ENCODE results near the gene ARPC5. TPM values are rescaled to one million over a fixed set of nuclear protein-coding genes. Genes with fewer than 3 reads are reported as not detected.
A peak's percentile ranks its signal among the peaks of the same experiment; 100 is the strongest.

The ARPC5 gene
- total RNA-seq, 1 donor from 2014 or later: 109 TPM

DNA sequence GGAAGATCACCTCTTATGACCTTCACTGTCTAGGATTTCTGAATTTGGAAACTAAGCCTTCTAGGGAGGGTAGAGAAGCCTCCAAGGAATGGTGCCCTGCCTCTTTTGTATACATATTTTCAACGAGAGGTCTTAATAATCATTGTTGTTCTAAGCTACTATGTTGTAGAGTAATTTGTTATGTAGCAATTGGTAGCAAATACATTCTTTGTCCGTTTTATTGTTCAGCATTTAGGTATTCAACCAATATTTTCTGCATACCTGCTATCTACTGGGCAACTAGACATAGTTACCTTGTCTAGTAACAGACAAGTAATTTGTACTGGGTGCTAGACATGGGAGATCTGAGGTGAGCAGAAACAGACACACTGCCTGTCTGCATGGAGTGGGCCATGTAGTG is 24.6 kb downstream of the ARPC5 start:
- no peak for DNase-seq (ENCODE audit: low read depth in 2 of 2)

- DNase-seq (ENCODE audit: low read depth in 2 of 2): peak in 1 of 2 donors; percentile 48
These were observed 25.7 kb downstream of the ARPC5 start for GRCh38 chr1:183609759-183610452.

DNA sequence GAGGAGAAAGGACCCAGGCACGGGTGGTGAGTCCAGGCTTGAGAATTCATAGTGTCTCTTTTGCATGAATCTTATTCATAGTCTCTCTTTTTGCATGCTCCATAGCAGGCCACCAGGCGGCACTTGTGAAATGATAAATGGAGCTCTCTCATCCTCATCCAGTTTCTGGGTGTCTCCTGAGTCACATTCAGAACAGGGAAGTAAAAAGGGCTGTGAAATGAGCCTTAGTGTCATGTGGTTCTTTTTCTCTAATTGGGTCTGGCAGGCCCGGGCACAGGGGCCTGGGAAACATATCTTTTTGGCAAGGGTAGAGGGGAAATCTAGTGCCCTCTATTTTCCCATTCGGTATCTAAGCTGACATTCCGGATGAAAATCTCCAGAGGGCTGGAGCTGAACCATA is 26.3 kb downstream of the ARPC5 start:
- peak in 1 of 2 donors; percentile 51 for DNase-seq (ENCODE audit: low read depth in 2 of 2)

GRCh38 chr1:183607322-183607980 is 28.1 kb downstream of the ARPC5 start:
- DNase-seq (ENCODE audit: low read depth in 2 of 2): no peak

DNA sequence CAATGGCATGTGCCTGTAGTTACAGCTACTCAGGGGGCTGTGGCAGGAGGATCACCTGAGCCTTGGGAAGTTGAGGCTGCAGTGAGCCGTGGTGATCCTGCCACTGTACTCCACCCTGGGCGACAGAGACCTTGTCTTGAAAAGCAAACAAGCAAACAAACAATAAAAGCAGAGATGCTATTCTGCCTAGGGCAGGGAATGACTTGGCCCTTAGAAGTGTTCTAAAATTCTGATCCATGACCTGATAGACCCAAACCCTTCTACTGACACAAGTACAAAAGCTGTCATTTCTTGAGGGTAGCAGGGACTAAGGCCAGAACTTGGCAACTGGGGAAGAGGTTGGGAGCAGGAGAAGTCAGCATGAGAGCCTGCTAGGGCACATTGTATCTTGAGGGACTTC is 29.7 kb downstream of the ARPC5 start:
- DNase-seq (ENCODE audit: low read depth in 2 of 2): no peak

DNA sequence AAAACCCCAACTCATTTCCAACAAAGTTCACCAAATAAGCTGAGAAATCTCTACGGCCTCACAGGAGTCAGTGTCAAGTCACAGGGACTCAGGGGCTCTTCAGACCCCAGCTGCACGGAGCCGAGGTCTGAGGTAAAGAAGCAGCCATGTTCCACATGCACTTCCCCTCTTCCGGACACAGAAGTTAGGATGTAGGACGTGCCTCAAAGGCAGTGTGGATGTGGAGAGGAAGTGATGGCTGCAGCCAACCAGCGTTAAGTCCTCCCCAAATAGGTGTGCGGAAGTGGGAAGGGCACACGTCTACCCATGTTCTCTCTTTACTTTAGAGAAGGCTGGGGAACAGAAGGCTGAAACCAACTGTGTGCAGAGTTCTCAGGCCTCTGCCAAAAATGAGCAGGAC is 30.8 kb downstream of the ARPC5 start:
- no peak for DNase-seq (ENCODE audit: low read depth in 2 of 2)

DNA sequence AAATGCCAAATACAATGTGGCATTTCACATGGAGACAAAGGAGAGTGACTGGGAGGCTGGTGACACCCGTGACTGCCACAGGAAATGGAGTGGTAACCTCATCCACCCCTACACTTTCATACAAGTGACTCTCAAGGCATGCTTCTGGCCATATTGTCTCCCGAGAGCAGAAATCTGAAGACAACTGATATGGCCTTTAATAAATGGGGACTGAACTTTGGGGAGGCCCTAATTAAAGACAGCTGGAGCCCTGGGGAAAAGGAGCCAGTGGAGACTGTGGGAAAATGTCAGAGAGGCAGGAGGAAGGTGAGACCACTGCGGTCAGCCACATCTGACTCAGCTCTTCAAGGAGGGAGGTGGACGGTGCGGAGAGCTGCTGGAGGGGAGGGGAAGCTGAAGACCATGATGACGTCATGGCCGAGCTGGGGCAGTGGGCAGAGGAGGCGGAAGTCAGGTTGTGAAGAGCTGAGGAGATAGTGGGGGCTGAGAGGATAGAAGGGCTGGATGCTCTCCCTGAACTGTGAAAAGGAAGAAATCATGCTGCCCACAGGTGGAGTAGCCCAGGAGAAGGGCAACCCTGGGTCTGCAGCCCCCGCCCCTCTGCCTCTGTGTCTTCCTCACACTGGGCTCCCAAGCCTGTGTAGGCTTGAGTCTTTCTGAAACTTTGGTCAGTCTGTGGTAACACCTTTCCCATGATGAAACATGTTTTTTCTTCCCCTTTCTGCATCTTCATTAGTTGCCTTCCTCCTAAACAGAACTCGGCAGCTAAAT is 31.4 kb downstream of the ARPC5 start:
- peak in 1 of 2 donors; percentile 21 for DNase-seq (ENCODE audit: low read depth in 2 of 2)

DNA sequence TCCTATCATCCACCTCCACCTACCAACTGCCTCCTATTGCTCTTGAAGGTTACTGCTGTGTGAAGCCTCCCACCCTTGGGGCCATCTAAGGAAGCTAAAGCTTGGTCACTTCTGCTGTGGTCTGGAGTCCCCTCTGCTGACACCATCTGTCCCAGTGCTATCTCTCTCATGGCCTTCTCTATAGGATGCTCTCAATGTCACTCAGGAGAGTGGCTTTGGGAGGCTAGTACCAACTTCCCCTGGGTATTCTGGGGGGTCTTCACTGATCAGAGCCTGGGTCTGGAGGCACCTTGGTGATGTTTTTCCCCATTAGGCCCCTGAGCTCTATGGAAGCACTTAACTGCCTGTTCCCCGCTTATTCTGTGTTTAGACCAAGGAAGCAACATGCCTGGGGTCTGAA is 33.1 kb downstream of the ARPC5 start:
- DNase-seq (ENCODE audit: low read depth in 2 of 2): no peak

- no peak for DNase-seq (ENCODE audit: low read depth in 2 of 2)
These were observed 34.9 kb downstream of the ARPC5 start for GRCh38 chr1:183600634-183601033.

GRCh38 chr1:183600136-183600535 is 35.4 kb downstream of the ARPC5 start:
- DNase-seq (ENCODE audit: low read depth in 2 of 2): no peak

- no peak for DNase-seq (ENCODE audit: low read depth in 2 of 2)
These were observed 37.2 kb downstream of the ARPC5 start for GRCh38 chr1:183598386-183598785.

- no peak for DNase-seq (ENCODE audit: low read depth in 2 of 2)
These were observed 37.8 kb downstream of the ARPC5 start for GRCh38 chr1:183597656-183598347.

DNA sequence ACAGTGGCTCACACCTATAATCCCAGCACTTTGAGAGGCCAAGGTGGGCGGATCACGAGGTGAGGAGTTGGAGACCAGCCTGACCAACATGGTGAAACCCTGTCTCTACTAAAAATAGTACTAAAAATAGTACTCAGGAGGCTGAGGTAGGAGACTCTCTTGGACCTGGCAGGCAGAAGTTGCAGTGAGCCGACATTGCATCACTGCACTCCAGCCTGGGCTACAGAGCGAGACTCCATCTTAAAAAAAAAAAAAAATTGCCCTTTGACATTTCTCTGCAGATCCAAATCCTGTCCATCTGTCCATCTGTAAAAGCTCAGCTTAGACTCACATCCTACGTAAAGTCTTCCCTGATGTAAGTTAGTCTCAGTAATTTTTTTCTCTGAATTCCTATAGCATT is 39.1 kb downstream of the ARPC5 start:
- DNase-seq (ENCODE audit: low read depth in 2 of 2): no peak

- DNase-seq (ENCODE audit: low read depth in 2 of 2): no peak
These were observed 40.0 kb downstream of the ARPC5 start for GRCh38 chr1:183595537-183595936.

GRCh38 chr1:183593356-183593755 is 42.2 kb downstream of the ARPC5 start:
- DNase-seq (ENCODE audit: low read depth in 2 of 2): no peak

- DNase-seq (ENCODE audit: low read depth in 2 of 2): no peak
These were observed 42.9 kb downstream of the ARPC5 start for GRCh38 chr1:183592733-183593132.

GRCh38 chr1:183590244-183591191 is 45.1 kb downstream of the ARPC5 start, which contains the start of gene NCF2:
TSS of gene NCF2 (minus strand) at chr1:183590459. CDS start at chr1:183590329, 130 bp downstream.
- DNase-seq (ENCODE audit: low read depth in 2 of 2): no peak

- no peak for DNase-seq (ENCODE audit: low read depth in 2 of 2)
These were observed 45.7 kb downstream of the ARPC5 start for GRCh38 chr1:183589874-183590243.

GRCh38 chr1:183589384-183589783 is 46.2 kb downstream of the ARPC5 start:
- DNase-seq (ENCODE audit: low read depth in 2 of 2): no peak

- no peak for DNase-seq (ENCODE audit: low read depth in 2 of 2)
These were observed 46.8 kb downstream of the ARPC5 start for GRCh38 chr1:183588827-183589226.

- DNase-seq (ENCODE audit: low read depth in 2 of 2): no peak
These were observed 48.7 kb downstream of the ARPC5 start for GRCh38 chr1:183586926-183587325.

Data from dermis microvascular lymphatic vessel endothelial cell (primary cell).